ENCODE measurements around the gene TBX2. TPM values are rescaled to one million over a fixed set of nuclear protein-coding genes. Genes with fewer than 3 reads are reported as not detected.

Gene TBX2
- total RNA-seq, 1 donor from 2014 or later, result 122 TPM

- peaks cover 26% of the 10 kb centered on the region for H3K27me3 ChIP-seq
- peak; percentile 18 for TF ChIP-seq CTCF (IDR thresholded peaks at IDR 0.05)
- intact Hi-C loops (cut with DNase I), result loop anchor here (10.0 kb wide), 1 partner anchor 389 kb away; no protein-coding TSS in a partner anchor
- H3K4me1 ChIP-seq, result peaks cover 18% of the 10 kb centered on the region
- no peak overlapping the region for H3K27ac ChIP-seq
- no peaks in the 10 kb centered on the region for H3K9me3 ChIP-seq
- H3K4me3 ChIP-seq, result no peak overlapping the region
- H3K36me3 ChIP-seq, result no peaks in the 10 kb centered on the region
- no peak for ATAC-seq
- no peak for DNase-seq
These were observed 6.1 kb upstream of the TBX2 start for GRCh38 chr17:61393550-61393903.

DNA sequence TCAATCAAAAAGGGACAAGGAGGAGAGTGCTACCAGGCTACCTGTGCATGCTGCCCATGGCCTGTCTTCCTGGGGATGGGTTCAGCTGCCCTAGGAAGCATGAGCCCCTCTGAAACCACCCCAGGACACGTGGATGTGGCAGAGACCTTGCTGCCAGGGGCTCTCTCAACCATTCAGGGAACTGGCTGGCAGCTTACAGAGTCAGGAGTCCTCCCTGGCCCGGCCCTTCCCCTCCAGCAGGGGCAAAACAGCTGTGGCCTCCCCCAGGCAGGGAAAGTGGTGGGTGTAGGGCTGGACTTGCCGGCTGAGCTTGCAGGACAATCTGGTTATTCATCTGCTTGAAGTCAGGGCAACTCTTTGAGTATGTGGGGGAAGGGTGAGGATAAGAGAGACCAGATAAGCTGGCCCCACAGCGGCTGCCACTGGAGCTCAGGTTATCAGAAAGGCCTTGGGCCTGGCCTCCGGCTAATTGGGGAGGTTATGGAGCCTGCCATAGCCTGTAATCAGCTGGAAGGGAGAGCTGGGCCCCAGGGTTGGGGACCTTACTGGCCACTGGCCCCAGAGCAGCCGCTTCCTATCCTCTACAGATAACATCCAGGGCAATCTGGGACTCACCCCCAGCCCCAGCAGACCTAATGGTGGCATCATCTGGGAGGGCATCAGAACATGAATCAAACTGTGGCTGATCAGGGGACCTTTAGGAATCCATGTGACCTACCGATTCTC lies 5.6 kb upstream of the TBX2 start:
- no peak for DNase-seq
- no peak for ATAC-seq
- intact Hi-C loops (cut with DNase I), result loop anchor here (10.0 kb wide), 1 partner anchor 389 kb away; no protein-coding TSS in a partner anchor
- no peak overlapping the region for H3K4me3 ChIP-seq
- peaks cover 18% of the 10 kb centered on the region for H3K4me1 ChIP-seq
- H3K27me3 ChIP-seq, result peaks cover 31% of the 10 kb centered on the region
- no peak for TF ChIP-seq CTCF (IDR thresholded peaks at IDR 0.05)
- no peaks in the 10 kb centered on the region for H3K9me3 ChIP-seq
- peak overlapping the region; percentile 91 for H3K27ac ChIP-seq
- H3K36me3 ChIP-seq, result no peaks in the 10 kb centered on the region

DNA sequence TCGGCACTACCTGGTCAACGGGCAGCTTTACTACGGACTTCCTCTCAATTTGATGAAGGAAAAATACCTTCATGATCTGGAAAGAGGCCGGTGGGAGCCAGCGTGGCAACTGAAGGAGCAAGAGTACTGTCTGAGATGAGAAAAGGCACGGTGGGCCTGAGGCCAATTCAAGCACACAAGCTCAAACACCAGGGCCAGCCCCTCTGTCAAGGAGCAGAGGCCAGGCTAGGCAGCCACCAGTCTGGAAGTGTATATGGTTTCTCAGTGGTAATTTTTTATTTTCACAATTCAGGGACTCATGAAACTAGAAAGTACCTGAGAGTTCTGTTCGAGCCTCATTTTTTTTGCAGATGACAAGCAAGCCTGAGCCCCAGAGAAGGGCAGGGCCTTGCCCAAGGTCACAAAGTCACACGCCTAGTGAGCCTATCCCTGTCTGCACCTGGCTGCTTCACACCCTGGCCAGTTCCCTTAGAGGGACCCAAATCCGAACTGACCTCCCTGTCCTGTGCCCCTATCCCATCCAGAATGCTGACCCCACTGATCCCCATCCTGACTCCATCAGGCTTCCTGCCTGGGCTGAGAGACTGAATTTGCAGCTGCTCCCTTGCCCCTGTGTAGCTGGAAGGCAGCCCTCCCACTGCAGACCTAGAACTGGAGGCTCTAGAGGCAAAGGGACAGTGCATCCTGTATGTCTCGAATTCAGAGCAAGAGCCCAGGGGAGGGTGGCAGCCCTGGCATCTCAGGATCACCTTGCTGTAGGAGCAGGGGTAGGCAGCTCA lies 4.8 kb upstream of the TBX2 start:
- peaks cover 16% of the 10 kb centered on the region for H3K4me1 ChIP-seq
- DNase-seq, result no peak
- TF ChIP-seq CTCF (IDR thresholded peaks at IDR 0.05), result no peak

DNA sequence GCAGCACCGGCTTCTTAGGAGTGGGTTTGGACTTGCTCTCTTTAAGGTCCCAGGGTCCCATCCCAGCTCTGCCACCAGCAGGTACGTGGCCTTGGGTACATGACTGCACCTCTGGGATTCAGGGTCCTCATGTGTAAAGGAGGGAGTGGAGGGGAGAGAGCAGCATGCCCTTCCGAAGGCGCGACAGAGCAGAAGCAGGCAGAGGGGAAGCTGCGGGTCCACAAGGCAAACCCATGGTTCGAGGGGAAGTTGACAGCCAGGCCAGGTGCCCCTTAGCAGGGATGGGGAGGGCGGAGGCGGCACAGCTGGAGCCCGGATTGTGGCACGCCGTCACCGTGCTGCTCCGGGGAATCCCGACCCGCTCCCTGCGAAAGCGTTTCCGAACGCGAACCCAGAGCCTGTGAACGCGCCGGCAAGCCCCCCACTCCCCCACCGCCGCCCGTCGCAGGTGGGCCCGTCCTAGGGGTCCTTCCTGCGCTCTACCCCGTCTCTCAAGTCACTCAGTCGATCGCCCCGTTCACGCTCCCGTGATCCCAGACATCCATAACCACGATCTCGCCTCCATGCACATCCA lies 4.1 kb upstream of the TBX2 start:
- no peaks in the 10 kb centered on the region for H3K36me3 ChIP-seq
- ATAC-seq (no peak), DNase-seq (no peak)
- H3K9me3 ChIP-seq, result no peaks in the 10 kb centered on the region
- peak overlapping the region; percentile 65 for H3K4me3 ChIP-seq
- intact Hi-C loops (cut with DNase I), result loop anchor here (10.0 kb wide), 1 partner anchor 391 kb away; no protein-coding TSS in a partner anchor
- no peak for TF ChIP-seq CTCF (IDR thresholded peaks at IDR 0.05)
- H3K27me3 ChIP-seq, result peaks cover 40% of the 10 kb centered on the region
- H3K27ac ChIP-seq, result peak overlapping the region; percentile 91
- H3K4me1 ChIP-seq, result peaks cover 11% of the 10 kb centered on the region

More for the DNA sequence above, 4.8 kb upstream of the TBX2 start:
- intact Hi-C loops (cut with DNase I), result loop anchor here (10.0 kb wide), 1 partner anchor 390 kb away; no protein-coding TSS in a partner anchor
- H3K4me3 ChIP-seq, result peak overlapping the region; percentile 65
- H3K27me3 ChIP-seq, result peaks cover 38% of the 10 kb centered on the region
- H3K27ac ChIP-seq, result peak overlapping the region; percentile 91
- no peaks in the 10 kb centered on the region for H3K9me3 ChIP-seq
- ATAC-seq, result no peak
- H3K36me3 ChIP-seq, result no peaks in the 10 kb centered on the region

DNA sequence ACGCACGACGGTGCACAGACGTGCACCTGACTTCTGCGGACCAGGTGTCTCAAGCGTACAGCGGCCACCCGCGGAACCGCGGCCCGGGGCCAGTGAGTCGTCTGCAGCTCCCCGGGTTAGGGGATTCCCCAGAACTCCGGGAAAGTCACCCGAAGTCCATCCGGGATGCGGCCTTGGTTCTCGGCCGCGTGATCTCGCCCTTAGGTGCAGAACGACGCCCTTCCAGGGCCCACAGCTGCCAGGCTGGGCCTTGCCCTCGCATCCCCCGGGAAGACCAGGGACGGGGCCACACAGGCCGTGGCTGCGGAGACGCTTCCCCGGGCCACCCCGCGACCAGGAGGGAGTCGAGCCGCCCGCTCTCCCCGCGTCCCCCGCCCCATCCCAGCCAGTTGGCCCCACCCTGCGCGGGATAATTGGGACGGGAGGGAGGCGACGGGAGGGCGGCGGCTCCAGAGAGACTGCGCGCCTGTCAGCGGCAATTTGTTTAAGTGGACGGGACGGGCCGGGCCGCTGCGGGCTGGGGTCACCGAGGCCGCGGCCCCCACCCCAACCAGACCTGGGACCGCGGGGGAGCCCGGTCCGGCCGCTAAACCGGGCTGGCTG lies 3.6 kb upstream of the TBX2 start:
- intact Hi-C loops (cut with DNase I), result loop anchor here (10.0 kb wide), 1 partner anchor 391 kb away; no protein-coding TSS in a partner anchor
- peaks cover 16% of the 10 kb centered on the region for H3K4me1 ChIP-seq
- peak; percentile 1 for ATAC-seq
- TF ChIP-seq CTCF (IDR thresholded peaks at IDR 0.05), result no peak
- no peaks in the 10 kb centered on the region for H3K9me3 ChIP-seq
- peak overlapping the region; percentile 65 for H3K4me3 ChIP-seq
- peak; percentile 68 for DNase-seq
- peaks cover 46% of the 10 kb centered on the region for H3K27me3 ChIP-seq
- H3K27ac ChIP-seq, result peak overlapping the region; percentile 91
- H3K36me3 ChIP-seq, result no peaks in the 10 kb centered on the region
